Ovary (tissue), 3 donors: ENCODE data around the gene BDH2.

ENCODE experiments used
- EP300 ChIP-seq: sonication (generic); formaldehyde crosslinking; IDR thresholded peaks from one replicate; pipeline ENCODE4 v1.6.1; 2017; ENCODE audit warnings: antibody characterized with exemption
- POLR2A ChIP-seq: fragments of 450-650 bp; IDR thresholded peaks from one replicate; pipeline ENCODE4 v1.6.1; 2017; ENCODE audit warnings: antibody characterized with exemption, mild to moderate bottlenecking, moderate library complexity
- TF ChIP-seq, protein P1 (sequence below), 3 donors: fragments of 450-650 bp in 2 of 3; fragments of 200-600 bp in 1 of 3; IDR thresholded peaks; one replicate each; pipeline versions ENCODE4 v1.5.1 to v1.8.0; 2016 to 2022; ENCODE audit warnings: antibody characterized with exemption in 3 of 3, mild to moderate bottlenecking in 1 of 3
- donor health status: DM: no; HTN: no; CAD: no.

DNA sequence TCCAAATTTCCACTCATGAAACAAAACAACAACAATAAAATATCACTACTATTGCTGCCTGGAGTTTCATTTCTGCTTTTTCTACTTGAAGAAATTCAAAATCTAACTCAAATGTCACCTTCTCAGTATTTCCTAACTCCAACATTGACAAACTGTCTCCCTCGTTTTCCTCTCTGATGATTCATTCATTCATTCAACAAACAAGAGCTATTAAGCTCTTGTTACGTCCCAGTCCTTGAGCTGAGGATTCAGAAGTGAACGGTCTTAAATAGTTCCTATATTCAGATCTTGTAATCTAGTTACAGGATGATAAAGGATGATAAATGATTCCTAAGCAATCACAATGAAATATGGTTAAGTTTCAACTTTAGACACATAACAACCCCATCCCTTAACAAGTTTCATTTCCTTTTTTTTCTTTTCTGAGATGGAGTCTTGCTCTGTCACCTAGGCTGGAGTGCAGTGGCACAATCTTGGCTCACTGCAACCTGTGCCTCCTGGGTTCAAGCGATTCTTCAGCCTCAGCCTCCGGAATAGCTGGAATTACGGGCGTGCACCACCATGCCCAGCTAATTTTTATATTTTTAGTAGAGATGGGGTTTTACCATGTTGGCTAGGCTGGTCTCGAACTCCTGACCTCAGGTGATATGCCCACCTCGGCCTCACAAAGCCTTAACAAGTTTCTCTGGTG is 24.7 kb downstream of the BDH2 start:
- TF ChIP-seq, protein P1, sequence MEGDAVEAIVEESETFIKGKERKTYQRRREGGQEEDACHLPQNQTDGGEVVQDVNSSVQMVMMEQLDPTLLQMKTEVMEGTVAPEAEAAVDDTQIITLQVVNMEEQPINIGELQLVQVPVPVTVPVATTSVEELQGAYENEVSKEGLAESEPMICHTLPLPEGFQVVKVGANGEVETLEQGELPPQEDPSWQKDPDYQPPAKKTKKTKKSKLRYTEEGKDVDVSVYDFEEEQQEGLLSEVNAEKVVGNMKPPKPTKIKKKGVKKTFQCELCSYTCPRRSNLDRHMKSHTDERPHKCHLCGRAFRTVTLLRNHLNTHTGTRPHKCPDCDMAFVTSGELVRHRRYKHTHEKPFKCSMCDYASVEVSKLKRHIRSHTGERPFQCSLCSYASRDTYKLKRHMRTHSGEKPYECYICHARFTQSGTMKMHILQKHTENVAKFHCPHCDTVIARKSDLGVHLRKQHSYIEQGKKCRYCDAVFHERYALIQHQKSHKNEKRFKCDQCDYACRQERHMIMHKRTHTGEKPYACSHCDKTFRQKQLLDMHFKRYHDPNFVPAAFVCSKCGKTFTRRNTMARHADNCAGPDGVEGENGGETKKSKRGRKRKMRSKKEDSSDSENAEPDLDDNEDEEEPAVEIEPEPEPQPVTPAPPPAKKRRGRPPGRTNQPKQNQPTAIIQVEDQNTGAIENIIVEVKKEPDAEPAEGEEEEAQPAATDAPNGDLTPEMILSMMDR (IDR thresholded peaks at IDR 0.05) = no peak
- TF ChIP-seq POLR2A (no peak), EP300 (no peak)
